Ectodermal cell (in vitro differentiated cells): ENCODE results near the gene SV2B.

Experiments
- H3K27ac ChIP-seq: 2 replicates; pipeline ENCODE4 v1.7.0; 2013; ENCODE audit warnings: mild to moderate bottlenecking, low read depth, low read length; ENCODE audit not compliant: insufficient read depth, poor library complexity, severe bottlenecking
- H3K27me3 ChIP-seq: 2 replicates; pipeline ENCODE4 v1.7.0; 2013; ENCODE audit warnings: mild to moderate bottlenecking, low read length; ENCODE audit not compliant: insufficient read depth, control insufficient read depth, poor library complexity, severe bottlenecking
- H3K36me3 ChIP-seq: one replicate; pipeline ENCODE4 v1.7.0; 2013; ENCODE audit warnings: low read length; ENCODE audit not compliant: control insufficient read depth, insufficient read depth
- H3K4me1 ChIP-seq: one replicate; pipeline ENCODE4 v1.7.0; 2013; ENCODE audit warnings: low read length; ENCODE audit not compliant: control insufficient read depth, insufficient read depth
- H3K4me3 ChIP-seq: 2 replicates; pipeline ENCODE4 v1.7.0; 2013; ENCODE audit warnings: low read depth, low read length, control low read depth; ENCODE audit not compliant: insufficient read depth
- H3K9me3 ChIP-seq: 2 replicates; pipeline ENCODE4 v1.7.0; 2013; ENCODE audit warnings: mild to moderate bottlenecking, low read length, moderate library complexity; ENCODE audit not compliant: control insufficient read depth
- WGBS, 2 experiments: methylation state at CpG; one replicate each; pipeline ENCODE4 v1.1.7; 2013; ENCODE audit warnings: missing lambda C conversion rate in 2 of 2; 5-methylcytosine and 5-hydroxymethylcytosine counted together

Gene SV2B

DNA sequence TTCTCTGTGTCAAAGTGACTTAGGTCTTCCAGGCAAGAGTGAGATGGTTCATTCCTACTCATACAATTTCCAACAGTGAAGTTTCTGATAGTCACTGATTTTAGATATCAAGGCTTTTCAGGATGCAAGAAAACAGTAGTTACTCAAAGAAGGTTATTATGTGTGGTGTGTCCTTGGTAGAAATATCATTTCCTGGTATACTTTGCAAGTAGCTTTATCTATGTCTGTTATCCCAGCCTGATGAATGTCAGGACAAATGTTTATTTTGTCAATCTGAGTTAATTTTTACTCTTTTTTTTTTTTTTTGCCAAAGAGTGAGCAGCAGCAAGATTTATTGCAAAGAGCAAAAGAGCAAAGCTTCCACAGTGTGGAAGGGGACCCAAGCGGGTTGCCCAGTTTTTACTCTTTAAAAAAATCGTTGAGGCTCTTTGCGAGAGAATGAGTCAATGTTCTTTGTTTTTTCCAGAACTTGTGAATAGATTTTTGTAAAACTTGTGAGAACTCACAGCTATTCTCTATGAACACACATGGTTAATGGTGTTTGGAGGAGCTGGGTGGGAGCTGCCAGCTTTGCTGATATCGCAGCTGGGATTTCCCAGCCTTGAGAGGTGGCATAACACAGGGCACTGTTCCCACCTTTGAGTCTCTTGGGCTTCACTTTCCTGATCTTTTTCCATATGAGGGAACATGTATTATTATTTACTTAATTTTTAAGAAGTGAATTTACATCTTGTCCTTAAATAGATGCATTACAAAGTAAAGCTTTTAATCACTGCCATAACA, 51.9 kb downstream of the SV2B start:
- Histone ChIP-seq H3K27ac (no peak overlapping the region), H3K36me3 (no peaks in the 10 kb centered on the region), H3K4me1 (no peaks in the 10 kb centered on the region), H3K4me3 (no peak overlapping the region), H3K9me3 (no peaks in the 10 kb centered on the region), H3K27me3 (no peaks in the 10 kb centered on the region)
- WGBS, 2 experiments, result 96 to 97% methylated on average over 4 of the region's 4 CpGs

DNA sequence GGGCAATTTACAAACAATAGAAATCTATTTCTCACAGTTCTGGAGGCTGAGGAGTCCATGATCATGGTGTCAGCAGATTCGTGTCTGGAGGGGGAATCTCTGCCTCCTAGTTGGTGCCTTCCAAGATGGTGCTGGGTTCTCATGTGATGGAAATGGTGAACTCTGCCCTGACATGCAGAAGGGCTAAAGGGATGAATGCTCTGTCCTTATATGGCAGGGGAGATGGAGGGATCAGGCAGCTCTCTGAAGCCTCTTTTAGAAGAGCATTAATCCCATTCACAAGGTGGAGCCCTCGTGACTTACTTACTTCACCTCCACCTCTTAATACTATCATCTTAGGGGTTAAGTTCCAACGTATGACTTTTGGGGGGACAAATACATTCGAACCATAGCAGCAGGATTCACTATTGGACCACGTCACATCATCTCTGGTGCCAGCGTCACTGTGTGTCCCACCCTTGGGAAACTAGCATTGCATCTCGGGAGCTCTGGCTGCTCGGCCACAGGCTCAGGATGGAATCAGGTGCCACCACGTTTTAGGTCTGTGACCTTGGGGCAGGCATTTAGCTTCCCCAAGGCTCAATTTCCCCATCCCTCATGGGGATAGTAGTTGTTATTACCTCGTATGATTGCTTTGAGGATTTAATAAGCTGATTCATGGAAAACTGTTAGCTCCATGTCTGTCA, 53.0 kb downstream of the SV2B start:
- Histone ChIP-seq H3K4me3 (no peak overlapping the region), H3K27me3 (no peaks in the 10 kb centered on the region), H3K9me3 (no peaks in the 10 kb centered on the region), H3K27ac (no peak overlapping the region), H3K4me1 (no peaks in the 10 kb centered on the region), H3K36me3 (no peaks in the 10 kb centered on the region)
- 88 to 89% methylated on average over 10 of the region's 10 CpGs for WGBS, 2 experiments

DNA sequence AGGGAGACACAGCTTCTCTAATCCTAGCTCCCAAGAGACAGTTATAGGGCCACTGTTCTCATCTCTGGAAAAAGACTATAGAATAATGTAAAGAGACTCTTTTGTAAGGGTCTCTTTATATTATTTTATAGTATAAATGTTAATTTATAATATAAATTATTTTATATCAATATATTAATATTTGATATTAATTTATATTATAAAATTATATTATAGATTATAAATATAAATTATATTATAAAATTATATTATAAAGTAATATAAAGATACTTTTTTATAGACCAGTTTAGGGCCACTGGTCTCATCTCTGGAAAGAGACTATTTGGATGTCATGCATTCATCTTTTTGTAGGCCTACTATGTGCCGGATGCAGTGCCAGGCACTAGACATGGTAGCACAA, 53.9 kb downstream of the SV2B start:
- H3K36me3 ChIP-seq, result no peaks in the 10 kb centered on the region
- 91 to 94% methylated on average over 1 of the region's 1 CpG for WGBS, 2 experiments
- no peak overlapping the region for H3K4me3 ChIP-seq
- no peaks in the 10 kb centered on the region for H3K9me3 ChIP-seq
- H3K27ac ChIP-seq, result no peak overlapping the region
- H3K4me1 ChIP-seq, result no peaks in the 10 kb centered on the region
- H3K27me3 ChIP-seq, result no peaks in the 10 kb centered on the region

DNA sequence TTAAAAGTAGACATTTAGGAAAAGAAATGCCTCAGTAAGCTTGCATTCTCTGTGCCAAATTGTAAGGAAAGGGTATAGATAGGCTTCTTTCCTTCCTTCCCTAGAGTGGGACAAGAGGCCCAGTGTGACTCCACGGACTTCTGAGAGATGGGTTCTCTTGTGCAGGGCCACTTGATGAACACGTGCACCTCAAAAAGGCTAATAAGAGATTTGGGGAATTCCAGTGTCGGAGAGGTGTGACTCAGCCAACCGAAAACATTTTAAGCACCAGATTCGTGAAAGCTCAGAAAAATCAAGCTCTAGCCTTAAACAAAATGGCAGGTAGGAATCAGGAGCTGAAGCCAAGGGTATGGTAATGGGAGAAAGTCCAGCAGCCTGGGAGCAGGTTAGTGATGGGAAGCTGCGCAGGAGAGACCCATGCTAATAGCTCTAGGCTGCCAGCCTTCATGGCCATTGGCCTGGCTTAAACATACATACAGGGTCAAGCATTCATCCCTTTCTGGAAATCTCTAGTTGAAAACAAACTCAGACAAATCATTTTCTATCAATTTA, 56.2 kb downstream of the SV2B start:
- Histone ChIP-seq H3K9me3 (no peaks in the 10 kb centered on the region), H3K36me3 (no peaks in the 10 kb centered on the region), H3K4me3 (no peak overlapping the region), H3K4me1 (no peaks in the 10 kb centered on the region), H3K27me3 (no peaks in the 10 kb centered on the region), H3K27ac (no peak overlapping the region)
- WGBS, 2 experiments, result 92 to 93% methylated on average over 6 of the region's 6 CpGs

DNA sequence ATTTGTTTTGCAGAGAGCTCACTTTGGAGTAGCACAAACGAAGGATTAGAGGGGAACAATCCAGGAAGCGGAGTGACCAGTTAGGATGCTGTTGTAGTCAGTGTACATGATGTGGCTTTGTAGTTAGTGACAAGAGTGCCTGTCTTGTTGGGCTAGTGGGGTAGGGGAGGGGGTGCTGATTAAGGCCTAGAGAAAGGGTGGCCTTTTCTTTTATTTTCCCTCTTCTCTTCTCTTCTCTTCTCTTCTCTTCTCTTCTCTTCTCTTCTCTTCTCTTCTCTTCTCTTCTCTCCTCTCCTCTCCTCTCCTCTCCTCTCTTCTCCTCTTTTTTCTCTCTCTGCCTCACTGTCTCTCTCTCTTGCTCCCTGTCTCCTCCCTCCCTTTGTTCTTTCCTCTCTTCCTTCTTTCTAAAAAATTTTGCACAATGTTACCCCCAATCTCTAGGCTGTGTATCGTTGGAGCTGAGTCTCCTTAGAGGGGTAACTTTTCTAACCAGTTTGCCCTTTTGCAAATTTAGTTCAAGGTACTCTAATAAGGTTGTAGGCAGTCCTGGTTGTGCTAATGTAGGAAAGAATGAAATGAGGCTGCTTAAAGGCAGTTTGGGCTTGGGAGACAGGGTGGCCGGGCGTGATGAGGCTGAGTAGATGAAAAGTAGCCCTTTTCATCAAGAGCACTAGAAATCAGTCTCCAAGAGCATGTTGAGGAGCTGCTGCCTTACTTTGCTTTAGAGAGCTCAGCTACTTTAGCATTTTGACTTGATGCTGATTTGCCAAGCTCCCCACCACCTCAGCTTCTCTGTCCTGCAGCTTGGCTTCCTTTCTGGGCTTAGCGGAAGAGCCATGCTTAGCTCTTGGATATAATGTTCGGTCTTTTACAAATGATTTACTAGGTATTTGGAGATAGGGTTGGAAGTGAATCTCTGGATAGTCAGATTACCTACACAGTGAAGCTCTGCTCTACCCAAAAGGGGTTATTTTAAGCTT, 58.6 kb downstream of the SV2B start:
- 89 to 95% methylated on average over 7 of the region's 7 CpGs for WGBS, 2 experiments

DNA sequence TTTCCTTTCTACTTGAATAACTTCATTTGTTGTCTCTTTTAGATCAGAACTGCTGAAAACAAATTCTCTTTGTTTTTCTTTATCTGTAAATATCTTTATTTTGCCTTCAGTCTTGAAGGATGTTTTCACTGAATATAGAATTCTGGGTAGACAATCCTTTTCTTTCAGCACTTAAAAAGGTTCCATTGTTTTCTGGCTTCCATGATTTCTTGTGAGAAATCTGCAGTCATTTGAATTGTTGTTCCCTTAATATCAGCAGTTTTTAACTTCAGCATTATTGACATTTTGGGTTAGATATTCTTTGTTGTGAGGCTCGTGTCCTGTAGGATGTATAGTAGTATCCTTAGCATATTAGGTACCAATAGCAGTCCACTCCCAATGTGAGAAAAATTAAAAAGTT, 65.8 kb downstream of the SV2B start:
- H3K9me3 ChIP-seq, result peaks cover 3% of the 10 kb centered on the region
- H3K4me1 ChIP-seq, result no peaks in the 10 kb centered on the region
- 83 to 85% methylated on average over 1 of the region's 1 CpG for WGBS, 2 experiments
- no peaks in the 10 kb centered on the region for H3K36me3 ChIP-seq
- no peak overlapping the region for H3K27ac ChIP-seq
- H3K27me3 ChIP-seq, result no peaks in the 10 kb centered on the region
- H3K4me3 ChIP-seq, result no peak overlapping the region

More for the DNA sequence above, 58.6 kb downstream of the SV2B start:
- H3K36me3 ChIP-seq, result no peaks in the 10 kb centered on the region
- no peaks in the 10 kb centered on the region for H3K4me1 ChIP-seq
- H3K4me3 ChIP-seq, result no peak overlapping the region
- no peaks in the 10 kb centered on the region for H3K27me3 ChIP-seq
- H3K9me3 ChIP-seq, result no peaks in the 10 kb centered on the region
- no peak overlapping the region for H3K27ac ChIP-seq

DNA sequence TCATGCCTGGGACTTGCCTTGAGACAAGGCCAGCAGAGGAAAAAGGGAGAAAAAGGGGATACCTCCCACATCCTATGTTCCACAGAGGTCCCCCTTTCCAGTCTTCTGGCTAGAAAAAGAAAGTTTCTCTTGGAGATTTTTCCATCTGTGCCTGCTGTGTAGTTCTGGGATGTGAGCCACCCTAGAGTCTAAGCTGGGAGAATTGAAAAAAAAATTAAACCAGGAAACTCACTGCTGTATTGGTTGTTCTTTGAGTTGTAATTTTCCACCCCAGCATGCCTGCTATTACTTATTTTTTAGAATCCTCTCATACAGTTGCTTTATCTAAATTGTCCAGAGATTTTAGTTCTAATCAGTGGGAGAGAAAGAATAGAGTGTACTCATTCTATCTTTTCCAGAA, 68.4 kb downstream of the SV2B start:
- no peaks in the 10 kb centered on the region for H3K36me3 ChIP-seq
- H3K4me3 ChIP-seq, result no peak overlapping the region
- H3K27me3 ChIP-seq, result no peaks in the 10 kb centered on the region
- H3K27ac ChIP-seq, result no peak overlapping the region
- peaks cover 3% of the 10 kb centered on the region for H3K9me3 ChIP-seq
- no peaks in the 10 kb centered on the region for H3K4me1 ChIP-seq

DNA sequence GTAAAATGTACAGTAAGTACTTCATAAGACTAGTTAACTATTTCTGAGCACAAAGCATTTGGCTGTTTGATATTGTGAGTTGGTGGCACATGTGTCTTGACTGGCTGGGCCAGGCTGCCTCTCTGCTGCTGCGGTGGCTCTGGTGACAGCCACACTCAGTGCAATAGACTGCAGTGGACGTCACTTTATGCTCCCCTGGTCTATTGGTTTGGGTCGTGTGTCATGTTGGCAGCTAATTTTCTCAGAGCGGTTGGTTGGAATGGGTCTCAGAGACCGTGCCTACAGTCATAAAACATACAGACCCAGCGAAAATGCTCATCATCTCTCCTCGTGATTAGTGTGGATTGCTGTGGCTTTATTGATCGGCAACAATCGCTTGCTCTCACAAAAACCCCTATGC, 71.3 kb downstream of the SV2B start:
- WGBS, 2 experiments, result 91 to 94% methylated on average over 9 of the region's 9 CpGs
- no peaks in the 10 kb centered on the region for H3K27me3 ChIP-seq
- no peaks in the 10 kb centered on the region for H3K9me3 ChIP-seq
- no peaks in the 10 kb centered on the region for H3K36me3 ChIP-seq
- H3K27ac ChIP-seq, result no peak overlapping the region
- H3K4me1 ChIP-seq, result no peaks in the 10 kb centered on the region
- H3K4me3 ChIP-seq, result no peak overlapping the region

DNA sequence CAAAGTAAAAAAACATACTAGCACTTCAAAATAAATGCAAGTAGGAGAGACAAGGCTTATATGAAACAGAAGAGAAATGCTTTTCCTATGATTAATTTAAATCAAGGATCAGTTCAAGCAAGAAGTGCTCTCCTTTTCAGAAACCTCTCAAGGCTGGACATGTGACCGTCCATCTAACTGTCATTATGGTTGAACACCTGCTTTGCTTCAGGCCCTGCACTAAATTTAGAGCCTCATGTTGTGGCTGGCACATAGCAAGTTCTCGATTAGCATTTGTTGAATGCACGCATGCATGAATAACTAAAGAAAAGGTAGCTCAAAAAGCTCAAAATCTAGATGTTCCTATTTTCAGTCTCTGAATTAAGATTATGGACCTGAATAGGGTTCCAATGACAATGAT, 82.0 kb downstream of the SV2B start:
- Histone ChIP-seq H3K9me3 (no peaks in the 10 kb centered on the region), H3K36me3 (no peaks in the 10 kb centered on the region), H3K4me1 (no peaks in the 10 kb centered on the region), H3K4me3 (no peak overlapping the region), H3K27me3 (no peaks in the 10 kb centered on the region), H3K27ac (no peak overlapping the region)
- WGBS, 2 experiments, result 95 to 98% methylated on average over 3 of the region's 3 CpGs

DNA sequence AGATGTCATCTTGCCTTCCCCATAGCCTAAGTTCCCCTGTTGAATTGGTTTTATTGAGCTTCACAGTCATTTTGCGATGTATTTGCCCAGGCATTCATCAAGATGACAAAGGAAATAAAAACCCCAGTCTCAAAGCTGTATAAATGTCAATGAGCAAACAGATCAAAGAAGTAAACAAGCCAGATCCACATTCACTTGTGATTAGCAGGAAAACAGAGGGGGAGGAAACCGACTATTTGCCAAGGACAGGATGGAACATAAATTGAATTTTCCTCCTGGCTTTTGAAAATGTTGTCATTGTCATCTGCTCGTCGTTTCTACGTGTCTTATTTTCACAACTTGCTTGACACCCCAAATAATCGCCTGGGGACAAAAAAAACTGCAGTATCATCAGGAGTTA, 83.5 kb downstream of the SV2B start:
- H3K4me1 ChIP-seq, result no peaks in the 10 kb centered on the region
- no peaks in the 10 kb centered on the region for H3K9me3 ChIP-seq
- no peak overlapping the region for H3K27ac ChIP-seq
- no peak overlapping the region for H3K4me3 ChIP-seq
- H3K27me3 ChIP-seq, result no peaks in the 10 kb centered on the region
- H3K36me3 ChIP-seq, result no peaks in the 10 kb centered on the region
- 83 to 87% methylated on average over 6 of the region's 6 CpGs for WGBS, 2 experiments
